Ovary (tissue), 9 donors: ENCODE data around the gene RNF34. TPM values are rescaled to one million over a fixed set of nuclear protein-coding genes. Genes with fewer than 3 reads are reported as not detected.
A peak's percentile ranks its signal among the peaks of the same experiment; 100 is the strongest.

Experiments used
- DNase-seq, 5 donors: peaks; one replicate each; pipeline ENCODE4 v3.0.0-alpha.2; 2019 to 2020
- H3K27ac ChIP-seq, 2 donors: fragments of 200-600 bp; one replicate each; pipeline versions ENCODE4 v1.5.1 to v1.8.0; 2019 to 2022
- H3K27me3 ChIP-seq: fragments of 200-600 bp; one replicate; pipeline ENCODE4 v1.8.0; 2022
- H3K36me3 ChIP-seq: fragments of 200-600 bp; sonication (generic); one replicate; pipeline ENCODE4 v1.5.1; 2019
- H3K4me1 ChIP-seq: one replicate; pipeline ENCODE4 v1.8.1; 2013; ENCODE audit warnings: mild to moderate bottlenecking, moderate library complexity; ENCODE audit not compliant: insufficient read depth
- H3K4me3 ChIP-seq: fragments of 200-600 bp; sonication (generic); one replicate; pipeline ENCODE4 v1.5.1; 2017
- H3K9me3 ChIP-seq, 2 donors: fragments of 200-600 bp in 1 of 2; sonication (generic) in 1 of 2; one replicate each; pipeline versions ENCODE4 v1.5.1 to v1.8.1; 2013 to 2019; ENCODE audit warnings: mild to moderate bottlenecking in 1 of 2, moderate library complexity in 1 of 2
- EP300 ChIP-seq: sonication (generic); formaldehyde crosslinking; IDR thresholded peaks from one replicate; pipeline ENCODE4 v1.6.1; 2017; ENCODE audit warnings: antibody characterized with exemption
- POLR2A ChIP-seq: fragments of 450-650 bp; IDR thresholded peaks from one replicate; pipeline ENCODE4 v1.6.1; 2017; ENCODE audit warnings: antibody characterized with exemption, mild to moderate bottlenecking, moderate library complexity
- WGBS, 3 donors: extraction: QIAGEN DNeasy Blood & Tissue Kit in 1 of 3; methylation state at CpG; one replicate each; pipeline versions ENCODE4 v1.1.5 to v1.1.7; 2013 to 2017; 5-methylcytosine and 5-hydroxymethylcytosine counted together
- intact Hi-C, 4 donors: fragments of 100-400 bp; cut with DNase I; formaldehyde crosslinking; loops; one replicate each; pipeline versions ENCODE4 v1.11.0 to v1.15.1; 2022 to 2023
- microRNA-seq, 3 donors: library from miRNA; unstranded; fragments of <30 nt; microRNA quantifications; one replicate each; pipeline versions ENCODE4 to v1.2.0, GENCODE V29; 2019 to 2020
- polyA plus RNA-seq, 2 donors: library from polyadenylated mRNA; stranded (reverse); fragments of 200-250 nt in 1 of 2; fragments of 350-450 nt in 1 of 2; fragmentation: Illumina TruSeq in 1 of 2; extraction: RNeasy Lipid Tissue Mini Kit (QIAGEN cat#74804) in 1 of 2; gene quantifications; one replicate each; pipeline ENCODE4 v1.2.3, GENCODE V29; 2013 to 2014
- total RNA-seq, 7 donors: library from RNA; depleted of rRNA in 2 of 7; stranded (reverse); fragments of >200 nt in 2 of 7; fragmentation: NEBNext Ultra II Directional in 3 of 7; extraction: Animal tissue kit (Norgen Biotek cat#: 25700) in 3 of 7; gene quantifications; one replicate each; pipeline versions ENCODE4 v1.1.0 to v1.2.4, GENCODE V29; 2016 to 2023
- TF ChIP-seq, protein P1 (sequence below), 3 donors: fragments of 450-650 bp in 2 of 3; fragments of 200-600 bp in 1 of 3; IDR thresholded peaks; one replicate each; pipeline versions ENCODE4 v1.5.1 to v1.8.0; 2016 to 2022; ENCODE audit warnings: antibody characterized with exemption in 3 of 3, mild to moderate bottlenecking in 1 of 3
- donor health status: DM: no; HTN: no; CAD: no; lungs with moderate emphysema.
- donor health status: DM: no; HTN: no; CAD: no.
- donor health status: Bipolar disorder and iron deficiency.
- donor health status: DM: yes; HTN: yes; CAD: no.
- donor health status: DM: no; HTN: no; CAD: no.
- donor health status: DM: yes; HTN: yes; CAD: no.

Gene RNF34
- total and polyA plus RNA-seq, 9 donors = 17.3 to 39.8 (median 27.5) TPM

DNA sequence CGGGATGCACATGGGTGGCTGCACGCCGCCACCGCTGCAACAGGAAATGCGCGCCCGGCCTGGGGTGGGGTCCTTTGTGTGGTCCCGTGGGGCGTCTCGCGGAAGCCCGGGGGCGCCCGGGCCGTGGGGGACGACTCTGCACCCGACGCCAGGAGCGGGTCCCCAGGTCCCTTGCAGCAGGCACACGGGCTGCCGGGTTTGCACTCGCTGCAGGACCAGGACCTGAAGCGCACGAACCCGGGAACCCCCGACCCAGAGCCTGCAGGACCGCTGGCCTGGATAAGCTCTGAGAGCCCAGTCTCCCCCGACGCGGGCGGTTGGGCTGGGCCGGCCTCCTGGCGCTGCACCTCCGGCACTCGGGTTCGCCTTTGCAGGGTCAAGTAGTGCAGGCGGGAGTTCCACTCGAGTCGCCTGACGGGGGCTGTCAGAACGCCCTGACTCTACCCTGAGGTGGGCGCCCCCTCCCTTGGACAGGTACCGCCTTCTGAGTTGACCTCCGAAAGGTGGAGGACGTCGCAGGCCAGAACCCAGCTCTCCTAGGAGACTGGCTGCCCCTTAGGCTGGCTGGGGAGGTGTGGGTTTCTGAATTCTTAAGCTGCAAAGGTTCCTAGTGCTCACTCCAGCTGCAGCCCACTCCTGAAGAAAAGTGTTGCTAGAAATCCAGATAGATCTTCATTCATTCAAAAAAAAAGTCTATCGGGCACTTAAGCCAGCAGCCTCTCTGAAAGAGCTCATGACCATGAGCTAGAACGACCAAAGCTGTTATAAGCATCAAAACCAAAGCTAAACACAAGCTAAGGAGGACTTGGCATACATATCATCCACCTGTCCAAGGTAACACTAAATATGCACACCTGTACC is 68.0 kb downstream of the RNF34 start:
- H3K27ac ChIP-seq = peak overlapping the region; percentile 25 to 85
- TF ChIP-seq POLR2A = no peak
- no peak for TF ChIP-seq EP300
- TF ChIP-seq, protein P1, sequence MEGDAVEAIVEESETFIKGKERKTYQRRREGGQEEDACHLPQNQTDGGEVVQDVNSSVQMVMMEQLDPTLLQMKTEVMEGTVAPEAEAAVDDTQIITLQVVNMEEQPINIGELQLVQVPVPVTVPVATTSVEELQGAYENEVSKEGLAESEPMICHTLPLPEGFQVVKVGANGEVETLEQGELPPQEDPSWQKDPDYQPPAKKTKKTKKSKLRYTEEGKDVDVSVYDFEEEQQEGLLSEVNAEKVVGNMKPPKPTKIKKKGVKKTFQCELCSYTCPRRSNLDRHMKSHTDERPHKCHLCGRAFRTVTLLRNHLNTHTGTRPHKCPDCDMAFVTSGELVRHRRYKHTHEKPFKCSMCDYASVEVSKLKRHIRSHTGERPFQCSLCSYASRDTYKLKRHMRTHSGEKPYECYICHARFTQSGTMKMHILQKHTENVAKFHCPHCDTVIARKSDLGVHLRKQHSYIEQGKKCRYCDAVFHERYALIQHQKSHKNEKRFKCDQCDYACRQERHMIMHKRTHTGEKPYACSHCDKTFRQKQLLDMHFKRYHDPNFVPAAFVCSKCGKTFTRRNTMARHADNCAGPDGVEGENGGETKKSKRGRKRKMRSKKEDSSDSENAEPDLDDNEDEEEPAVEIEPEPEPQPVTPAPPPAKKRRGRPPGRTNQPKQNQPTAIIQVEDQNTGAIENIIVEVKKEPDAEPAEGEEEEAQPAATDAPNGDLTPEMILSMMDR (IDR thresholded peaks at IDR 0.05) = no peak
- 3 to 6% (median 4%) methylated on average over 37 to 48 of the region's 48 CpGs for WGBS, 3 donors

DNA sequence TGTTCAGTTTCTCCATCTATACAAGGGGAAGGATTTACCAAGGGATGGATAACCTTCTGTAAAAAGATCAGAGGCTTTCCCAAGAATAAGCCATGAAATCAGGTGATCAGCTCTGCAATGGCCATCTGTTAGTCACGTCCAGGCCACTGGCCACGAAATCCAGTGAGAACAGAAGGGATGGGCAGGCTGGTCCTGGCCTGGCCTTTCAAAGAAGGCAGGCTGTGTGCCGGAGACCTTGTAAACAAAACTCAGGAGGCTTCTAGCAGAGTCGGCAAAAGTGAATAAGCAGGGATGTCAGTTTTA is 68.5 kb downstream of the RNF34 start:
- H3K4me3 ChIP-seq = no peak overlapping the region
- no peaks in the 10 kb centered on the region for H3K36me3 ChIP-seq
- no peaks in the 10 kb centered on the region for H3K4me1 ChIP-seq
- peak in 1 of 5 donors; percentile 37 for DNase-seq
- H3K9me3 ChIP-seq = no peaks in the 10 kb centered on the region
- H3K27ac ChIP-seq = no peak overlapping the region
- 22 to 39% (median 36%) methylated on average over 4 of the region's 4 CpGs for WGBS, 3 donors
- H3K27me3 ChIP-seq = no peaks in the 10 kb centered on the region
- TF ChIP-seq POLR2A = no peak
- TF ChIP-seq, protein P1 (IDR thresholded peaks at IDR 0.05) = no peak
- no peak for TF ChIP-seq EP300
- intact Hi-C loops = no loop called here

More for the DNA sequence above, 68.0 kb downstream of the RNF34 start:
- Histone ChIP-seq H3K4me1 (no peaks in the 10 kb centered on the region), H3K36me3 (no peaks in the 10 kb centered on the region), H3K4me3 (peak overlapping the region; percentile 62), H3K9me3 (no peaks in the 10 kb centered on the region), H3K27me3 (no peaks in the 10 kb centered on the region)
- peak; percentile 36 to 69 (median 53) for DNase-seq
- intact Hi-C loops = no loop called here

DNA sequence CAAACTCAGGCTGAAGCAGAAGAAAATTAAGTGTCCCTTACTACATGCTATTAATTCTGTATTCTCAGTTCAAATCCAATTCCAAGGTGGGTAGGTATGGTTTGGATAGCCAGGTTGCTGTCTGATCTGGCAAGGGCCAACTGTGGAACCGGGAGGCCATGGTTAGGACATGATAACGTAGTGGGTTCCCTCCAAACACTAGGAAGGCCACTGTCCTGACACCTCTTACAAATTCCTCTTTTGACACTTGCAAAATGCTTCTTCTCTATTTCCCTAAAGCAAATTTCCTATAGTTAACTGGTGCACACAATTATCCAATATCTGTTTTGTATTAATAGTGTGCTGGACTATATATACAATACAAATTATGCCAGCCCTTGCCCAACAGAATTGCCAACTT is 70.8 kb downstream of the RNF34 start:
- Histone ChIP-seq H3K27ac (no peak overlapping the region), H3K4me3 (no peak overlapping the region), H3K9me3 (no peaks in the 10 kb centered on the region), H3K36me3 (no peaks in the 10 kb centered on the region), H3K27me3 (no peaks in the 10 kb centered on the region), H3K4me1 (no peaks in the 10 kb centered on the region)
- no peak for DNase-seq
- 86 to 90% (median 89%) methylated on average over 2 of the region's 2 CpGs for WGBS, 3 donors
- TF ChIP-seq EP300 = no peak
- intact Hi-C loops = no loop called here

DNA sequence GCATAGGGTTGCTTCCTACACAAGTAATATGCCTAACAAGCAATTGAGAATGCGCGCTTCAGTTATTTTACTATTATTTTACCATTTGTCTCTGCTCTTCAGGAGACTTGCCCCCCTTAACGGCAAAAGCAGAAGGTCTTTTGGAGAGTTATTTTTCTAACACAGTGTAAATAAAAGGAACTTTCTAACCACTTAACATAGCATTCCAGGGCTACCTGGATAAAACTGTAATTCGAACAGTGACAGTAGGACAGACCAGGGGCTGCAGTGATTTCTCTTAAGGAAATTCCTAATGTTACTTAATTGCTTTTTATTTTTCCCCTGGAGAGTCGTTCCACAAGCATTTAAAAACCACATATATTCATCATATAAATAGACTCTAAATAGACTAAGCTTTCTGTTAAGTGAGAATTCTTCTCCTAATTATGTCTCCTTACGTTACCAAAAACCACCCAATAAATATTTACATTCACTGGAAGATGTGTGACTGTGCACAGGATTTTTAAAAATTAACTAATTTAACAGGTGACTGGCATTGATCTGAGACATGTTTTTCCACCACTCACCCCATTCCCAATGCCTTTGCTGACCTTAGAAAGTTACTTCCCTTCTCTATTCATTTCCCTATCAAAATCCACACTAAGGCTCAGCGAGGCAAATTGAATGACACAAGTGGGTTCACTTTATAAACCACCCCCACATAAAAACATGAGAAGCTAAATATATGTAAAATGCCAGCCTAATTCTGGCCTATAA is 72.4 kb downstream of the RNF34 start:
- no peaks in the 10 kb centered on the region for H3K36me3 ChIP-seq
- intact Hi-C loops = no loop called here
- no peaks in the 10 kb centered on the region for H3K27me3 ChIP-seq
- WGBS, 3 donors = 83 to 90% (median 87%) methylated on average over 7 of the region's 7 CpGs
- no peak overlapping the region for H3K27ac ChIP-seq
- no peak overlapping the region for H3K4me3 ChIP-seq
- no peak for TF ChIP-seq EP300
- TF ChIP-seq POLR2A = no peak
- TF ChIP-seq, protein P1 (IDR thresholded peaks at IDR 0.05) = no peak
- H3K9me3 ChIP-seq = no peaks in the 10 kb centered on the region
- H3K4me1 ChIP-seq = no peaks in the 10 kb centered on the region
- DNase-seq = no peak

Small RNA genes lying within 50 kb of the gene (microRNA-seq; reads per million reads assigned to microRNA genes)
- 0 reads per million in 3 donors for gene MIR7107

Other genes starting within 250 kb of the RNF34 start
- gene P2RX4, start 190.0 kb upstream of the RNF34 start, total RNA-seq = 10 to 100 TPM; 17.8 to 46.7 (median 24.5) TPM
- gene P2RX4, start 190.0 kb upstream of the RNF34 start, polyA plus RNA-seq = 10 to 100 TPM; 26.6 to 44.5 TPM
- gene CAMKK2, start 103.4 kb upstream of the RNF34 start, total RNA-seq = 10 to 100 TPM; 19.0 to 44.6 (median 38.6) TPM
- gene CAMKK2, start 103.4 kb upstream of the RNF34 start, polyA plus RNA-seq = 10 to 100 TPM; 23.2 to 38.0 TPM
- gene ANAPC5, start 47.7 kb upstream of the RNF34 start, total RNA-seq = 10 to 100 TPM; 58.1 to 91.4 (median 71.6) TPM
- 100 to 1,000 TPM in 1 of 2 donors, 10 to 100 TPM in 1; 83.1 to 149 TPM for gene ANAPC5, start 47.7 kb upstream of the RNF34 start, polyA plus RNA-seq
- 10 to 100 TPM; 14.9 to 33.6 (median 26.1) TPM for gene KDM2B, start 180.9 kb downstream of the RNF34 start, total RNA-seq
- gene KDM2B, start 180.9 kb downstream of the RNF34 start, polyA plus RNA-seq = 10 to 100 TPM; 13.2 to 17.1 TPM
- 10 to 100 TPM in 5 of 7 donors, 1 to 10 TPM in 2; 4.5 to 18.4 (median 12.3) TPM for gene ORAI1, start 226.4 kb downstream of the RNF34 start, total RNA-seq
- gene ORAI1, start 226.4 kb downstream of the RNF34 start, polyA plus RNA-seq = 10 to 100 TPM in 1 of 2 donors, 1 to 10 TPM in 1; 3.4 to 13.7 TPM